OCI-LY7 (cell line): Measurements from ENCODE around the gene TLE4. TPM values are rescaled to one million over a fixed set of nuclear protein-coding genes. Genes with fewer than 3 reads are reported as not detected.
"Not testable (repeated sequence)": the region's sequence is repeated elsewhere in the genome, so short reads cannot be mapped to it uniquely, and the experiment has no call there.

Experiments used
- BruUV-seq: library from RNA; stranded (reverse); fragments of 400-500 nt; replicated peaks from 2 replicates; lab custom pipeline; 2021; lab: Mats Ljungman, UMichigan
- CTCF ChIA-PET: fragments of 300-600 bp; sonication (Branson Sonifier 250); formaldehyde crosslinking; loops from one replicate; lab custom pipeline; 2022; ENCODE audit warnings: antibody characterized with exemption; ENCODE audit not compliant: unreplicated experiment; lab: Charles Lee
- POLR2A ChIA-PET: fragments of 300-600 bp; sonication (Branson Sonifier 250); formaldehyde crosslinking; loops from one replicate; lab custom pipeline; 2022; ENCODE audit warnings: antibody characterized with exemption; lab: Charles Lee
- DNase-seq: peaks from one replicate; pipeline ENCODE4 v3.0.0-alpha.2; 2015; ENCODE audit warnings: low spot score
- H2AFZ ChIP-seq: fragments of 200-600 bp; sonication (generic), shearing (Covaris generic); 2 replicates; pipeline ENCODE4 v1.6.1; 2014; ENCODE audit warnings: mild to moderate bottlenecking, antibody characterized with exemption, low read length, moderate library complexity
- H3K27ac ChIP-seq: fragments of 200-600 bp; sonication (generic); 2 replicates; pipeline ENCODE4 v1.5.1; 2014; ENCODE audit warnings: mixed run types, low read depth, mild to moderate bottlenecking, moderate library complexity, low read length, inconsistent platforms; ENCODE audit not compliant: poor library complexity, severe bottlenecking
- H3K36me3 ChIP-seq: fragments of 200-600 bp; sonication (generic); 2 replicates; pipeline ENCODE4 v1.6.1; 2014; ENCODE audit warnings: mild to moderate bottlenecking, antibody characterized with exemption, low read length, moderate library complexity, mixed read lengths; ENCODE audit not compliant: insufficient read depth
- H3K4me1 ChIP-seq: fragments of 200-600 bp; sonication (generic); 2 replicates; pipeline ENCODE4 v1.5.1; 2014; ENCODE audit warnings: mild to moderate bottlenecking, low read length; ENCODE audit not compliant: insufficient read depth, poor library complexity, severe bottlenecking
- H3K4me2 ChIP-seq: fragments of 200-600 bp; sonication (generic); 2 replicates; pipeline ENCODE4 v1.6.1; 2014; ENCODE audit warnings: mild to moderate bottlenecking, low read length
- H3K4me3 ChIP-seq: fragments of 200-600 bp; sonication (generic); 2 replicates; pipeline ENCODE4 v1.5.1; 2014; ENCODE audit warnings: mild to moderate bottlenecking, low read depth, low read length; ENCODE audit not compliant: poor library complexity, severe bottlenecking
- H3K79me2 ChIP-seq: fragments of 200-600 bp; sonication (generic); 2 replicates; pipeline ENCODE4 v1.6.1; 2016; ENCODE audit warnings: low read depth, mild to moderate bottlenecking, low read length, moderate library complexity, mixed read lengths; ENCODE audit not compliant: insufficient read depth
- H3K9me2 ChIP-seq: fragments of 200-600 bp; sonication (generic); 2 replicates; pipeline ENCODE4 v1.6.1; 2016; ENCODE audit warnings: mild to moderate bottlenecking, low read length, mixed read lengths; ENCODE audit not compliant: insufficient read depth
- H3K9me3 ChIP-seq: fragments of 200-600 bp; sonication (generic); 2 replicates; pipeline ENCODE4 v1.6.1; 2014; ENCODE audit warnings: mild to moderate bottlenecking, mixed run types, low read length, mixed read lengths
- H4K20me1 ChIP-seq: fragments of 200-600 bp; sonication (generic); 2 replicates; pipeline ENCODE4 v1.6.1; 2014; ENCODE audit warnings: mild to moderate bottlenecking, antibody characterized with exemption, low read length, moderate library complexity, mixed read lengths; ENCODE audit not compliant: insufficient read depth
- CTCF ChIP-seq: fragments of 200-600 bp; sonication (generic); conservative IDR thresholded peaks from 2 replicates; pipeline ENCODE4 v1.5.1; 2014; ENCODE audit warnings: mild to moderate bottlenecking, antibody characterized with exemption, low read length, moderate library complexity, mixed read lengths
- EZH2phosphoT487 ChIP-seq: fragments of 200-600 bp; sonication (generic); IDR thresholded peaks from 2 replicates; pipeline ENCODE4 v1.6.1; 2018; ENCODE audit warnings: low read depth, borderline replicate concordance, mild to moderate bottlenecking, mixed run types, antibody characterized with exemption, low read length, moderate library complexity, mixed read lengths
- intact Hi-C: fragments of 100-400 bp; cut with micrococcal nuclease; formaldehyde crosslinking; loops from one replicate; pipeline ENCODE4 v1.10.0; 2022; ENCODE audit not compliant: unreplicated experiment
- total RNA-seq, 2 experiments: library from RNA; depleted of rRNA in 1 of 2; stranded (reverse); fragments of >200 nt in 1 of 2; shearing (Covaris generic) in 1 of 2; gene quantifications; 2 replicates each; pipeline ENCODE4 v1.2.3, GENCODE V29; 2014 to 2022

The TLE4 gene
- total RNA-seq, 2 experiments from 2014 or later, result 36.7 to 41.7 TPM

DNA sequence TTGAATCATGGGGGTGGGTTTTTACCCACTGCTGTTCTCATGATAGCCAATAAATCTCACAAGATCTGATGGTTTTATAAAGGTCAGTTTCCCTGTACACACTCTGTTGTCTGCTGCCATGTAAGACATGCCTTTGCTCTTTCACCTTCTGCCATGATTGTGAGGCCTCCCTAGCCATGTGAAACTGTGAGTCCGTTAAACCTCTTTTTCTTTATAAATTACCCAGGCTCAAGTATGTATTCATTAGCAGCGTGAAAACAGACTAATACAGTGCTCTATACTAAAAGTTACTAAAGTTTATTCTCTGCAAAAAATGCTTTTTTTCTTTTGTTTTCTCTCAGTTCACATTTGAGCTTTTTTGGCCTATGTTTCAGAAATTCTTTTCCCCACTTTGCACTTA is 33.9 kb upstream of the TLE4 start:
- Histone ChIP-seq H2AFZ (no peak overlapping the region), H3K9me2 (no peaks in the 10 kb centered on the region), H3K27ac (no peak overlapping the region), H4K20me1 (no peaks in the 10 kb centered on the region), H3K9me3 (no peaks in the 10 kb centered on the region), H3K36me3 (no peaks in the 10 kb centered on the region), H3K4me1 (no peaks in the 10 kb centered on the region), H3K4me3 (no peak overlapping the region), H3K4me2 (no peak overlapping the region), H3K79me2 (no peaks in the 10 kb centered on the region)
- DNase-seq, result no peak
- no TSS peak for BruUV-seq
- no peak for TF ChIP-seq CTCF
- no peak for TF ChIP-seq EZH2phosphoT487
- intact Hi-C loops, result no loop called here
- ChIA-PET CTCF (no interaction called here), POLR2A (no interaction called here)

GRCh38 chr9:79542735-79543620 is 28.8 kb upstream of the TLE4 start:
- H3K4me3 ChIP-seq, result no peak overlapping the region
- no peak overlapping the region for H3K27ac ChIP-seq
- DNase-seq, result no peak
- TF ChIP-seq EZH2phosphoT487, result no peak
- no peak for TF ChIP-seq CTCF
- POLR2A ChIA-PET, result no interaction called here
- H3K9me3 ChIP-seq, result no peaks in the 10 kb centered on the region
- H3K4me2 ChIP-seq, result no peak overlapping the region
- intact Hi-C loops, result no loop called here
- no TSS peak for BruUV-seq
- H3K79me2 ChIP-seq, result no peaks in the 10 kb centered on the region
- no peaks in the 10 kb centered on the region for H3K4me1 ChIP-seq
- H3K9me2 ChIP-seq, result no peaks in the 10 kb centered on the region
- no peak overlapping the region for H2AFZ ChIP-seq
- no peaks in the 10 kb centered on the region for H4K20me1 ChIP-seq
- CTCF ChIA-PET, result no interaction called here
- H3K36me3 ChIP-seq, result no peaks in the 10 kb centered on the region

DNA sequence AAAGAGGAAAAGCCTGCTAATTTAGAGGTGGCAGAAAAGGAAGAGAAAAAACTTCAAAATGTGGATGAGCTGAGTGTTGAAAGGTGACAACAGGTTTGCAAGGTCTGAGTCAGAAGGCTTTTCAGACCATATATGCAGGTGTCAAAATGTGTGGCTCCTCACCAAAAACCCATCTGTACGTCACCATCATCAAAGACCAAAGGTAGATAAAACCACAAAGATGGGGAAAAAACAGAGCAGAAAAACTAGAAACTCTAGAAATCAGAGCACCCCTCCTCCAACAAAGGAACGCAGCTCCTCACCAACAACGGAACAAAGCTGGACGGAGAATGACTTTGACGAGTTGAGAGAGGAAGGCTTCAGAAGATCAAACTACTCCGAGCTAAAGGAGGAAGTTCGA is 27.4 kb upstream of the TLE4 start:
- H3K4me1 ChIP-seq, intact Hi-C loops, H3K27ac ChIP-seq, BruUV-seq, H3K36me3 ChIP-seq, DNase-seq, POLR2A ChIA-PET, H2AFZ ChIP-seq, H3K9me3 ChIP-seq, CTCF ChIA-PET, H4K20me1 ChIP-seq, H3K79me2 ChIP-seq, H3K4me3 ChIP-seq, H3K9me2 ChIP-seq, H3K4me2 ChIP-seq: not testable (repeated sequence)
